NOMO-1 (cell line): ENCODE results near the gene RIMOC1.

Experiments used
- DNase-seq, 2 experiments: peaks; one replicate each; lab custom pipeline; 2025; ENCODE audit not compliant: unreplicated experiment in 2 of 2; lab: John Stamatoyannopoulos, UW

RIMOC1 gene

GRCh38 chr5:41903892-41904799 is at the start of gene RIMOC1:
Gene RIMOC1 (plus strand): TSS chr5:41904344. CDS start chr5:41904368, 24 bp downstream.
- peak; percentile 100 for DNase-seq

GRCh38 chr5:41856644-41857491 is 47.3 kb upstream of the RIMOC1 start:
- DNase-seq: peak; percentile 71 to 88

GRCh38 chr5:41857989-41858388 is 46.2 kb upstream of the RIMOC1 start:
- DNase-seq: no peak

- no peak for DNase-seq
These were observed 45.3 kb upstream of the RIMOC1 start for GRCh38 chr5:41858890-41859289.

GRCh38 chr5:41863871-41864486 is 40.2 kb upstream of the RIMOC1 start:
- DNase-seq: no peak

- peak in 1 of 2 experiments; percentile 42 for DNase-seq
These were observed 34.9 kb upstream of the RIMOC1 start for GRCh38 chr5:41869151-41869723.

GRCh38 chr5:41869724-41870626 is 34.2 kb upstream of the RIMOC1 start, which contains the start of gene OXCT1:
Gene OXCT1 (minus strand): TSS chr5:41870425. CDS start chr5:41870358, 67 bp downstream.
- DNase-seq: peak; percentile 97 to 98

GRCh38 chr5:41870627-41871048 is 33.5 kb upstream of the RIMOC1 start:
- DNase-seq: no peak

- DNase-seq: no peak
These were observed 32.3 kb upstream of the RIMOC1 start for GRCh38 chr5:41871852-41872251.

GRCh38 chr5:41874512-41875060 is 29.6 kb upstream of the RIMOC1 start:
- no peak for DNase-seq

- no peak for DNase-seq
These were observed 29.0 kb upstream of the RIMOC1 start for GRCh38 chr5:41875121-41875520.

GRCh38 chr5:41876678-41877077 is 27.5 kb upstream of the RIMOC1 start:
- no peak for DNase-seq

GRCh38 chr5:41877408-41877807 is 26.7 kb upstream of the RIMOC1 start:
- no peak for DNase-seq

- no peak for DNase-seq
These were observed 26.0 kb upstream of the RIMOC1 start for GRCh38 chr5:41878173-41878572.

GRCh38 chr5:41878643-41879478 is 25.3 kb upstream of the RIMOC1 start:
- DNase-seq: no peak

GRCh38 chr5:41882765-41883164 is 21.4 kb upstream of the RIMOC1 start:
- DNase-seq: no peak

- no peak for DNase-seq
These were observed 20.9 kb upstream of the RIMOC1 start for GRCh38 chr5:41883243-41883642.

GRCh38 chr5:41883936-41884335 is 20.2 kb upstream of the RIMOC1 start:
- no peak for DNase-seq
